AG04449 (cell line): ENCODE results near the gene MPHOSPH8.
"Not testable (repeated sequence)": the region's sequence is repeated elsewhere in the genome, so short reads cannot be mapped to it uniquely, and the experiment has no call there.

Experiments
- CTCF ChIA-PET: fragments of 350-600 bp; formaldehyde crosslinking; extraction: SDS; loops from one replicate; lab custom pipeline; 2021; ENCODE audit warnings: antibody characterized with exemption; lab: Yijun Ruan, JAX
- POLR2A ChIA-PET: fragments of 400-600, 350-600 bp; formaldehyde crosslinking; extraction: SDS; loops from one replicate; lab custom pipeline; 2020; ENCODE audit warnings: antibody characterized with exemption, inconsistent platforms; lab: Yijun Ruan, JAX
- DNase-seq: peaks from one replicate; pipeline ENCODE4 v3.0.0-alpha.2; 2010; ENCODE audit warnings: low read depth, low spot score
- H3K4me3 ChIP-seq: 2 replicates; pipeline ENCODE4 v1.5.1; 2011; ENCODE audit warnings: low read depth, mild to moderate bottlenecking, control low read depth, low read length
- CTCF ChIP-seq: IDR thresholded peaks from one replicate; pipeline ENCODE4 v1.5.1; 2011; ENCODE audit warnings: mild to moderate bottlenecking, moderate library complexity, low read length, control low read depth, inconsistent platforms; ENCODE audit not compliant: insufficient read depth; ENCODE audit errors: missing control alignments

The MPHOSPH8 gene

GRCh38 chr13:19674898-19675297, 41.4 kb downstream of the MPHOSPH8 start:
- no peak for DNase-seq
- POLR2A ChIA-PET = no interaction called here
- no peak for TF ChIP-seq CTCF
- H3K4me3 ChIP-seq = no peak overlapping the region
- CTCF ChIA-PET = no interaction called here

GRCh38 chr13:19676168-19676567, 42.7 kb downstream of the MPHOSPH8 start:
- ChIA-PET POLR2A (no interaction called here), CTCF (interaction anchor here (1.5 kb wide), 1 partner anchor 13 kb away, joined by 3 read pairs; no protein-coding TSS in a partner anchor)
- no peak overlapping the region for H3K4me3 ChIP-seq
- TF ChIP-seq CTCF = no peak
- DNase-seq = no peak

- POLR2A ChIA-PET = interaction anchor here (0.6 kb wide), 1 partner anchor 13 kb away, joined by 3 read pairs; no protein-coding TSS in a partner anchor
- DNase-seq = no peak
- TF ChIP-seq CTCF = no peak
- no peak overlapping the region for H3K4me3 ChIP-seq
- CTCF ChIA-PET = no interaction called here
Measured at GRCh38 chr13:19680751-19681150, 47.3 kb downstream of the MPHOSPH8 start.

DNA sequence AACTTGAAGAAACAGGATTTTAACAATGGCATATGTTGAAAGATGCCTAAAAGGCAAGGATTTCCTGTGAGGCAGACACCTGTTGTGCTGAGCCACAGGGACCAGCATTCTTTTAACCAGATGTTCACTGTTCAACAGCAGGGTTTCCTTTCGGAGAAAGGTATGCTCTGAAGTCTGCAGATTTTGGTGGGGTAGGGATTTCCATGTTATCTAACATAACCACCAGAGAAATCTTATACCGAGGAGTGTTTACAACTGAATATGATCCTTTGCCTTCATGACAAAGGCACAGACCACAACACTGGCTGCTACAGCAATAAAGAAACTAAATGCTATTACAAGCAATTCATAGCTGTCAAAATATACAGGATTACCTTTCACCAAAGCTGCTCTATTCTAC, 48.1 kb downstream of the MPHOSPH8 start:
- ChIA-PET POLR2A (interaction anchor here (0.6 kb wide), 1 partner anchor 14 kb away, joined by 3 read pairs; no protein-coding TSS in a partner anchor), CTCF (no interaction called here)
- DNase-seq = no peak
- no peak for TF ChIP-seq CTCF
- no peak overlapping the region for H3K4me3 ChIP-seq

GRCh38 chr13:19685034-19685433, 51.6 kb downstream of the MPHOSPH8 start:
- POLR2A ChIA-PET = no interaction called here
- DNase-seq = no peak
- CTCF ChIA-PET = no interaction called here
- no peak overlapping the region for H3K4me3 ChIP-seq
- no peak for TF ChIP-seq CTCF

GRCh38 chr13:19685437-19685836, 52.0 kb downstream of the MPHOSPH8 start:
- POLR2A ChIA-PET = no interaction called here
- TF ChIP-seq CTCF = no peak

DNA sequence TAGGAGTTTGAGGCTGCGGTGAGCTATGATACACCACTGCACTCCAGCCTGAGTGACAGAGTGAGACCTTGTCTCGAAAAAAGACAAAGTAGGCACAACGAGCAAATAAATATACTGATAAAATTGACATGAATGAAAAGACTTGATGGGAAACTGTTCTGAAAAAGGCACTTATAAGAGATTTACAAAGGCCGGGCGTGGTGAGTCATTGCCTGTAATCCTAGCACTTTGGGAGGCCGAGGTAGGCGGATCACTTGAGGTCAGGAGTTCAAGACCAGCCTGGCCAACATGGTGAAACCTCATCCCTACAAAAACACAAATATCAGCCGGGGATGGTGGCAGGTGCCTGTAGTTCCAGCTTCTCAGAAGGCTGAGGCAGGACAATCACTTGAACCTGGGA, 58.0 kb downstream of the MPHOSPH8 start:
- DNase-seq, POLR2A ChIA-PET, H3K4me3 ChIP-seq, CTCF ChIA-PET: not testable (repeated sequence)

More at GRCh38 chr13:19685437-19685836, 52.0 kb downstream of the MPHOSPH8 start:
- CTCF ChIA-PET = no interaction called here
- H3K4me3 ChIP-seq = no peak overlapping the region
- DNase-seq = no peak
